H1 (cell line): ENCODE data around the gene GBP7. TPM values are rescaled to one million over a fixed set of nuclear protein-coding genes. Genes with fewer than 3 reads are reported as not detected.

Experiments
- polyA plus RNA-seq, 7 experiments: library from polyadenylated mRNA; depleted of rRNA in 3 of 7; stranded (reverse) in 5 of 7; unstranded in 2 of 7; fragments of >200 nt in 5 of 7; fragments of 200-250 nt in 2 of 7; gene quantifications; 1 replicate in 5 of 7; 2 replicates in 1 of 7; 4 replicates in 1 of 7; pipeline versions ENCODE4 v1.2.1 to v1.2.3, GENCODE V29; 2011 to 2013; ENCODE audit warnings: missing spikeins in 2 of 7, mixed read lengths in 2 of 7
- total RNA-seq: library from RNA; stranded (reverse); fragmentation: NEBNext Ultra II Directional; extraction: Animal tissue kit (Norgen Biotek cat#: 25700); gene quantifications from 2 replicates; pipeline ENCODE4 v1.2.1, GENCODE V29; 2021

GBP7 gene
- total and polyA plus RNA-seq, 2 of the 8 experiments (the other 6 are each of a cell fraction or from before 2014, with no cell fraction given) = not detected

Other genes with a start within 250 kb of the GBP7 start
- 30.6 and 34.9 TPM in 2 replicates for gene KYAT3, start 183.4 kb downstream of the GBP7 start, total RNA-seq
- gene KYAT3, start 183.4 kb downstream of the GBP7 start, polyA plus RNA-seq (2011; rRNA removed) = 12.5 and 18.5 TPM in 2 replicates
- 30.4 and 31.6 TPM in 2 replicates for gene RBMXL1, start 183.4 kb downstream of the GBP7 start, total RNA-seq
- gene RBMXL1, start 183.4 kb downstream of the GBP7 start, polyA plus RNA-seq (2011; rRNA removed) = 4.7 and 9.1 TPM in 2 replicates
- gene GBP3, start 153.1 kb downstream of the GBP7 start, total RNA-seq = not detected in 2 replicates
- gene GBP3, start 153.1 kb downstream of the GBP7 start, polyA plus RNA-seq (2011; rRNA removed) = not detected in 2 replicates
- gene GBP1, start 110.8 kb downstream of the GBP7 start, total RNA-seq = not detected in 2 replicates
- not detected in 2 replicates for gene GBP1, start 110.8 kb downstream of the GBP7 start, polyA plus RNA-seq (2011; rRNA removed)
- gene GBP2, start 49.9 kb downstream of the GBP7 start, total RNA-seq = not detected in 2 replicates
- gene GBP2, start 49.9 kb downstream of the GBP7 start, polyA plus RNA-seq (2011; rRNA removed) = not detected in 2 replicates
- not detected in 2 replicates for gene GBP4, start 22.9 kb upstream of the GBP7 start, total RNA-seq
- 0.02 TPM in 1 of 2 replicates, not detected in the other for gene GBP4, start 22.9 kb upstream of the GBP7 start, polyA plus RNA-seq (2011; rRNA removed)
- gene GBP5, start 96.9 kb upstream of the GBP7 start, total RNA-seq = not detected in 2 replicates
- not detected in 2 replicates for gene GBP5, start 96.9 kb upstream of the GBP7 start, polyA plus RNA-seq (2011; rRNA removed)
- not detected in 2 replicates for gene GBP6, start 188.1 kb upstream of the GBP7 start, total RNA-seq
- not detected in 2 replicates for gene GBP6, start 188.1 kb upstream of the GBP7 start, polyA plus RNA-seq (2011; rRNA removed)